ENCODE data around the gene SRSF10. TPM values are rescaled to one million over a fixed set of nuclear protein-coding genes. Genes with fewer than 3 reads are reported as not detected.
"Not testable (repeated sequence)": the region's sequence is repeated elsewhere in the genome, so short reads cannot be mapped to it uniquely, and the experiment has no call there.

SRSF10 gene
- total RNA-seq, 1 donor from 2014 or later, result 92.4 TPM

- no peak overlapping the region for H2AFZ ChIP-seq (ENCODE audit: low read depth, low read length)
- H3K79me2 ChIP-seq (ENCODE audit: insufficient read depth, low read length), result no peaks in the 10 kb centered on the region
- H3K9ac ChIP-seq (ENCODE audit: low read length), result no peak overlapping the region
- H3K27ac Mint-ChIP-seq (ENCODE audit: unreplicated experiment), result no peak overlapping the region
- H3K4me1 ChIP-seq (ENCODE audit: insufficient read depth, low read length), result no peaks in the 10 kb centered on the region
- TF ChIP-seq CTCF (IDR thresholded peaks at IDR 0.05; ENCODE audit: insufficient read depth, low read depth, low read length), result no peak
- TF ChIP-seq EZH2 (IDR thresholded peaks at IDR 0.05; ENCODE audit: insufficient read depth, low read length), result no peak
- H3K4me1 Mint-ChIP-seq (ENCODE audit: low read depth, unreplicated experiment), result peaks cover 1% of the 10 kb centered on the region
- H3K9me3 ChIP-seq (ENCODE audit: insufficient read depth, low read depth, low read length), result no peaks in the 10 kb centered on the region
- H3K4me3 Mint-ChIP-seq (ENCODE audit: unreplicated experiment), result no peak overlapping the region
- H4K20me1 ChIP-seq (ENCODE audit: insufficient read depth, low read length), result no peaks in the 10 kb centered on the region
- H3K27ac ChIP-seq (ENCODE audit: low read depth, low read length), result no peak overlapping the region
- no peaks in the 10 kb centered on the region for H3K36me3 Mint-ChIP-seq (ENCODE audit: low read depth, unreplicated experiment)
- FAIRE-seq (no peak), DNase-seq (ENCODE audit: low read depth) (no peak)
- H3K27me3 Mint-ChIP-seq (ENCODE audit: low read depth, unreplicated experiment), result no peaks in the 10 kb centered on the region
- H3K4me2 ChIP-seq (ENCODE audit: low read length), result no peak overlapping the region
- H3K4me3 ChIP-seq (ENCODE audit: insufficient read depth, low read depth, low read length), result no peak overlapping the region
- H3K27me3 ChIP-seq (ENCODE audit: insufficient read depth, low read length), result no peaks in the 10 kb centered on the region
- no peaks in the 10 kb centered on the region for H3K36me3 ChIP-seq (ENCODE audit: insufficient read depth, low read length)
- H3K9me3 Mint-ChIP-seq (ENCODE audit: unreplicated experiment), result no peaks in the 10 kb centered on the region
Observed at GRCh38 chr1:23997812-23998211, 17.7 kb upstream of the SRSF10 start.

- no peak overlapping the region for H3K4me2 ChIP-seq (ENCODE audit: low read length)
- H3K4me1 ChIP-seq (ENCODE audit: insufficient read depth, low read length), result no peaks in the 10 kb centered on the region
- TF ChIP-seq CTCF (IDR thresholded peaks at IDR 0.05; ENCODE audit: insufficient read depth, low read depth, low read length) (no peak), EZH2 (IDR thresholded peaks at IDR 0.05; ENCODE audit: insufficient read depth, low read length) (no peak)
- no peaks in the 10 kb centered on the region for H3K79me2 ChIP-seq (ENCODE audit: insufficient read depth, low read length)
- H2AFZ ChIP-seq (ENCODE audit: low read depth, low read length), result no peak overlapping the region
- no peaks in the 10 kb centered on the region for H3K27me3 ChIP-seq (ENCODE audit: insufficient read depth, low read length)
- H3K27me3 Mint-ChIP-seq (ENCODE audit: low read depth, unreplicated experiment), result no peaks in the 10 kb centered on the region
- no peaks in the 10 kb centered on the region for H4K20me1 ChIP-seq (ENCODE audit: insufficient read depth, low read length)
- no peak overlapping the region for H3K27ac Mint-ChIP-seq (ENCODE audit: unreplicated experiment)
- no peak overlapping the region for H3K9ac ChIP-seq (ENCODE audit: low read length)
- no peaks in the 10 kb centered on the region for H3K36me3 ChIP-seq (ENCODE audit: insufficient read depth, low read length)
- H3K9me3 Mint-ChIP-seq (ENCODE audit: unreplicated experiment), result no peaks in the 10 kb centered on the region
- DNase-seq (ENCODE audit: low read depth) (no peak), FAIRE-seq (no peak)
- H3K4me1 Mint-ChIP-seq (ENCODE audit: low read depth, unreplicated experiment), result peaks cover 1% of the 10 kb centered on the region
- H3K4me3 Mint-ChIP-seq (ENCODE audit: unreplicated experiment), result no peak overlapping the region
- no peaks in the 10 kb centered on the region for H3K36me3 Mint-ChIP-seq (ENCODE audit: low read depth, unreplicated experiment)
- no peaks in the 10 kb centered on the region for H3K9me3 ChIP-seq (ENCODE audit: insufficient read depth, low read depth, low read length)
- no peak overlapping the region for H3K27ac ChIP-seq (ENCODE audit: low read depth, low read length)
- no peak overlapping the region for H3K4me3 ChIP-seq (ENCODE audit: insufficient read depth, low read depth, low read length)
Observed at GRCh38 chr1:23996700-23997229, 16.6 kb upstream of the SRSF10 start.

- DNase-seq (ENCODE audit: low read depth), result no peak
- no peak for TF ChIP-seq CTCF (IDR thresholded peaks at IDR 0.05; ENCODE audit: insufficient read depth, low read depth, low read length)
- TF ChIP-seq EZH2 (IDR thresholded peaks at IDR 0.05; ENCODE audit: insufficient read depth, low read length), result no peak
- Histone ChIP-seq H4K20me1 (ENCODE audit: insufficient read depth, low read length) (no peaks in the 10 kb centered on the region), H3K79me2 (ENCODE audit: insufficient read depth, low read length) (no peaks in the 10 kb centered on the region), H3K9ac (ENCODE audit: low read length) (no peak overlapping the region), H3K27me3 (ENCODE audit: insufficient read depth, low read length) (no peaks in the 10 kb centered on the region), H2AFZ (ENCODE audit: low read depth, low read length) (no peak overlapping the region), H3K4me3 (ENCODE audit: insufficient read depth, low read depth, low read length) (no peak overlapping the region), H3K27ac (ENCODE audit: low read depth, low read length) (no peak overlapping the region), H3K4me2 (ENCODE audit: low read length) (no peak overlapping the region), H3K9me3 (ENCODE audit: insufficient read depth, low read depth, low read length) (no peaks in the 10 kb centered on the region), H3K36me3 (ENCODE audit: insufficient read depth, low read length) (no peaks in the 10 kb centered on the region), H3K4me1 (ENCODE audit: insufficient read depth, low read length) (no peaks in the 10 kb centered on the region)
- Mint-ChIP-seq H3K27ac (ENCODE audit: unreplicated experiment) (no peak overlapping the region), H3K4me3 (ENCODE audit: unreplicated experiment) (no peak overlapping the region), H3K27me3 (ENCODE audit: low read depth, unreplicated experiment) (no peaks in the 10 kb centered on the region), H3K9me3 (ENCODE audit: unreplicated experiment) (no peaks in the 10 kb centered on the region), H3K4me1 (ENCODE audit: low read depth, unreplicated experiment) (peaks cover 1% of the 10 kb centered on the region), H3K36me3 (ENCODE audit: low read depth, unreplicated experiment) (no peaks in the 10 kb centered on the region)
- FAIRE-seq, result no peak
Observed at GRCh38 chr1:23995431-23995837, 15.3 kb upstream of the SRSF10 start.

GRCh38 chr1:23992011-23992410 lies 11.9 kb upstream of the SRSF10 start:
- H3K4me1 Mint-ChIP-seq (ENCODE audit: low read depth, unreplicated experiment); H3K4me3 Mint-ChIP-seq (ENCODE audit: unreplicated experiment); H3K9me3 ChIP-seq (ENCODE audit: insufficient read depth, low read depth, low read length); H3K27me3 Mint-ChIP-seq (ENCODE audit: low read depth, unreplicated experiment); H3K4me2 ChIP-seq (ENCODE audit: low read length); H3K9ac ChIP-seq (ENCODE audit: low read length); H3K36me3 Mint-ChIP-seq (ENCODE audit: low read depth, unreplicated experiment); H3K27ac Mint-ChIP-seq (ENCODE audit: unreplicated experiment); H3K27me3 ChIP-seq (ENCODE audit: insufficient read depth, low read length); FAIRE-seq; H4K20me1 ChIP-seq (ENCODE audit: insufficient read depth, low read length); H2AFZ ChIP-seq (ENCODE audit: low read depth, low read length); DNase-seq (ENCODE audit: low read depth); H3K27ac ChIP-seq (ENCODE audit: low read depth, low read length); H3K4me3 ChIP-seq (ENCODE audit: insufficient read depth, low read depth, low read length); H3K9me3 Mint-ChIP-seq (ENCODE audit: unreplicated experiment); H3K79me2 ChIP-seq (ENCODE audit: insufficient read depth, low read length); H3K36me3 ChIP-seq (ENCODE audit: insufficient read depth, low read length); H3K4me1 ChIP-seq (ENCODE audit: insufficient read depth, low read length): not testable (repeated sequence)
